Fibroblast of lung (primary cell): ENCODE measurements around the gene LBX1. TPM values are rescaled to one million over a fixed set of nuclear protein-coding genes. Genes with fewer than 3 reads are reported as not detected.
"Not testable (repeated sequence)": the region's sequence is repeated elsewhere in the genome, so short reads cannot be mapped to it uniquely, and the experiment has no call there.

ENCODE experiments used
- DNase-seq, 2 donors: peaks; one replicate each; pipeline versions ENCODE4 v3.0.0 to v3.0.0-alpha.2; 2010; ENCODE audit warnings: low read depth in 2 of 2
- H2AFZ ChIP-seq: 2 replicates; pipeline ENCODE4 v1.5.1; 2012; ENCODE audit warnings: low read length, control low read depth, inconsistent platforms
- H3K27ac ChIP-seq: 2 replicates; pipeline ENCODE4 v1.5.1; 2011; ENCODE audit warnings: low read length, control low read depth; ENCODE audit not compliant: insufficient read depth
- H3K27me3 ChIP-seq: 2 replicates; pipeline ENCODE4 v1.5.1; 2011; ENCODE audit warnings: mild to moderate bottlenecking, low read length; ENCODE audit not compliant: control insufficient read depth, insufficient read depth
- H3K36me3 ChIP-seq: 2 replicates; pipeline ENCODE4 v1.5.1; 2011; ENCODE audit warnings: low read length; ENCODE audit not compliant: control insufficient read depth, insufficient read depth
- H3K4me1 ChIP-seq: 2 replicates; pipeline ENCODE4 v1.5.1; 2011; ENCODE audit warnings: low read length; ENCODE audit not compliant: control insufficient read depth, insufficient read depth; ENCODE audit errors: extremely low read depth
- H3K4me2 ChIP-seq: 2 replicates; pipeline ENCODE4 v1.5.1; 2011; ENCODE audit warnings: low read length, control low read depth; ENCODE audit not compliant: insufficient read depth; ENCODE audit errors: extremely low read depth
- H3K4me3 ChIP-seq, 4 experiments: fragments of 200-600 bp in 1 of 4; sonication (generic) in 1 of 4; replicated peaks in 1 of 4; 2 replicates each; pipeline ENCODE4 v1.5.1; 2011 to 2016; ENCODE audit warnings: low read length in 4 of 4, low read depth in 3 of 4, mild to moderate bottlenecking in 3 of 4, control low read depth in 2 of 4, inconsistent platforms in 1 of 4, mixed read lengths in 1 of 4; ENCODE audit not compliant: insufficient read depth in 1 of 4; ENCODE audit errors: control extremely low read depth in 1 of 4
- H3K79me2 ChIP-seq: 2 replicates; pipeline ENCODE4 v1.5.1; 2012; ENCODE audit warnings: mild to moderate bottlenecking, low read length, inconsistent platforms; ENCODE audit not compliant: control insufficient read depth, insufficient read depth
- H3K9ac ChIP-seq: 2 replicates; pipeline ENCODE4 v1.5.1; 2011; ENCODE audit warnings: mild to moderate bottlenecking, low read length, control low read depth; ENCODE audit not compliant: insufficient read depth
- H3K9me3 ChIP-seq: 2 replicates; pipeline ENCODE4 v1.5.1; 2012; ENCODE audit warnings: low read depth, low read length; ENCODE audit not compliant: control insufficient read depth, insufficient read depth
- H4K20me1 ChIP-seq: 2 replicates; pipeline ENCODE4 v1.5.1; 2011; ENCODE audit warnings: low read length; ENCODE audit not compliant: control insufficient read depth, insufficient read depth; ENCODE audit errors: extremely low read depth
- EZH2 ChIP-seq: IDR thresholded peaks from 2 replicates; pipeline ENCODE4 v1.5.1; 2012; ENCODE audit warnings: low read length, control low read depth, mild to moderate bottlenecking; ENCODE audit errors: missing control alignments
- polyA plus RNA-seq, 2 donors: library from polyadenylated mRNA; depleted of rRNA in 1 of 2; stranded (reverse) in 1 of 2; unstranded in 1 of 2; fragments of >200 nt; gene quantifications; 2 replicates each; pipeline ENCODE4 v1.2.1, GENCODE V29; 2011 to 2012; ENCODE audit warnings: missing spikeins in 1 of 2
- total RNA-seq: library from RNA; depleted of rRNA; stranded (reverse); fragments of >200 nt; gene quantifications from 2 replicates; pipeline ENCODE4 v1.2.1, GENCODE V29; 2014
- TF ChIP-seq, protein P1 (sequence below), 2 donors: IDR thresholded peaks in 1 of 2; conservative IDR thresholded peaks in 1 of 2; 1 replicate in 1 of 2; 2 replicates in 1 of 2; pipeline ENCODE4 v1.5.1; 2011 to 2012; ENCODE audit warnings: low read length in 2 of 2, control low read depth in 1 of 2, inconsistent platforms in 1 of 2, low read depth in 1 of 2, mild to moderate bottlenecking in 1 of 2

LBX1 gene
- total and polyA plus RNA-seq, 2 donors (not counting 1 experiment from before 2014, with no cell fraction given) = under 0.01 TPM; not detected in 1

DNA sequence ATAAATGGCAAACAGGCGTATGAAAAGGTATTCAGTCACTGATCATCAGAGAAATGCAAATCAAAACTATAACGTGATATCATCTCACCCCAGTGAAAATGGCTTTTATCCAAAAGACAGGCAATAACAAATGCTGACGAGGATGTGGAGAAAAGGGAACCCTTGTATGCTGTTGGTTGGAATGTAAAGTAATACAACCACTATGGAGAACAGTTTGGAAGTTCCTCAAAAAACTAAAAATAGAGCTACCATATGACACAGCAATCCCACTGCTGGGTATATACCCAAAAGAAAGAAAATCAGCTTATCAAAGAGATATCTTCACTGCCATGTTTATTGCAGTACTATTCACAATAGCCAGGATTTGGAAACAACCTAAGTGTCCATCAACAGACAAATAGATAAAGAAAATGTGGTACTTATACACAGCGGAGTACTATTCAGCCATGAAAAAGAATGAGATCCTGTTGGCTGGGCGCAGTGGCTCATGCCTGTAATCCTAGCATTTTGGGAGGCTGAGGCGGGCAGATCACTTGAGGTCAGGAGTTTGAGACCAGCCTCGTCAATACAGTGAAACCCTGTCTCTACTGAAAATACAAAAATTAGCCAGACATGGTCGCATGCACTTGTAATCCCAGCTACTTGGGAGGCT lies 30.8 kb downstream of the LBX1 start:
- not testable (repeated sequence) for H2AFZ ChIP-seq, H3K4me3 ChIP-seq, H3K4me2 ChIP-seq, DNase-seq, H3K79me2 ChIP-seq, H3K9me3 ChIP-seq, H3K9ac ChIP-seq, H3K36me3 ChIP-seq, H4K20me1 ChIP-seq, H3K27ac ChIP-seq, H3K4me1 ChIP-seq
- peaks cover 12% of the 10 kb centered on the region for H3K27me3 ChIP-seq

DNA sequence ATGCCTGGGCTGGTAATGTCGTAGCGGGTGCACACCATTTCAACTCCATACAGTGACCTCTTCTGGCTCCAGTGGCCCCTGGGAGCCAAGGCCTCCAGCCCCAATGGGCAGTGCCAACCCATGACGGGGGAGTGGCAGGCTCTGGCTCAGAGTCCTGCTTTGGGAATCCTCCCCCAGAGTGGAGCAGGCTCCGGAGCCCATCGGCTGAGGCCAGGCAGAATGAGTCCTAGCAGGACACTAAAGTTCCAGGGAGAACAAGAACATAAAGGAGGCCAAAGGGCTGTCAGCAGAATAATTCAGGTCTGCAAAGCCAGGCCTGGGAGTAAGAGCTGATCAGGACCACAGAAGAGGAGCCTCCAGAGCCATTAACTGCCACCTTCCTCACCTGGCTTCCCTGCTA lies 33.3 kb downstream of the LBX1 start:
- no peaks in the 10 kb centered on the region for H4K20me1 ChIP-seq
- H3K79me2 ChIP-seq = no peaks in the 10 kb centered on the region
- no peak overlapping the region for H3K27ac ChIP-seq
- no peaks in the 10 kb centered on the region for H3K9me3 ChIP-seq
- H3K27me3 ChIP-seq = peaks cover 16% of the 10 kb centered on the region
- TF ChIP-seq EZH2 = no peak
- TF ChIP-seq, protein P1, sequence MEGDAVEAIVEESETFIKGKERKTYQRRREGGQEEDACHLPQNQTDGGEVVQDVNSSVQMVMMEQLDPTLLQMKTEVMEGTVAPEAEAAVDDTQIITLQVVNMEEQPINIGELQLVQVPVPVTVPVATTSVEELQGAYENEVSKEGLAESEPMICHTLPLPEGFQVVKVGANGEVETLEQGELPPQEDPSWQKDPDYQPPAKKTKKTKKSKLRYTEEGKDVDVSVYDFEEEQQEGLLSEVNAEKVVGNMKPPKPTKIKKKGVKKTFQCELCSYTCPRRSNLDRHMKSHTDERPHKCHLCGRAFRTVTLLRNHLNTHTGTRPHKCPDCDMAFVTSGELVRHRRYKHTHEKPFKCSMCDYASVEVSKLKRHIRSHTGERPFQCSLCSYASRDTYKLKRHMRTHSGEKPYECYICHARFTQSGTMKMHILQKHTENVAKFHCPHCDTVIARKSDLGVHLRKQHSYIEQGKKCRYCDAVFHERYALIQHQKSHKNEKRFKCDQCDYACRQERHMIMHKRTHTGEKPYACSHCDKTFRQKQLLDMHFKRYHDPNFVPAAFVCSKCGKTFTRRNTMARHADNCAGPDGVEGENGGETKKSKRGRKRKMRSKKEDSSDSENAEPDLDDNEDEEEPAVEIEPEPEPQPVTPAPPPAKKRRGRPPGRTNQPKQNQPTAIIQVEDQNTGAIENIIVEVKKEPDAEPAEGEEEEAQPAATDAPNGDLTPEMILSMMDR (conservative IDR thresholded peaks at IDR 0.05 in 1 of 2, IDR thresholded peaks at IDR 0.05 in 1 of 2; ENCODE audit: low read depth in 1 of 2, low read length in 2 of 2) = no peak
- H3K4me3 ChIP-seq = no peak overlapping the region
- no peaks in the 10 kb centered on the region for H3K36me3 ChIP-seq
- no peak for DNase-seq
- no peak overlapping the region for H3K4me2 ChIP-seq
- H3K4me1 ChIP-seq = no peaks in the 10 kb centered on the region
- no peak overlapping the region for H2AFZ ChIP-seq
- no peak overlapping the region for H3K9ac ChIP-seq

DNA sequence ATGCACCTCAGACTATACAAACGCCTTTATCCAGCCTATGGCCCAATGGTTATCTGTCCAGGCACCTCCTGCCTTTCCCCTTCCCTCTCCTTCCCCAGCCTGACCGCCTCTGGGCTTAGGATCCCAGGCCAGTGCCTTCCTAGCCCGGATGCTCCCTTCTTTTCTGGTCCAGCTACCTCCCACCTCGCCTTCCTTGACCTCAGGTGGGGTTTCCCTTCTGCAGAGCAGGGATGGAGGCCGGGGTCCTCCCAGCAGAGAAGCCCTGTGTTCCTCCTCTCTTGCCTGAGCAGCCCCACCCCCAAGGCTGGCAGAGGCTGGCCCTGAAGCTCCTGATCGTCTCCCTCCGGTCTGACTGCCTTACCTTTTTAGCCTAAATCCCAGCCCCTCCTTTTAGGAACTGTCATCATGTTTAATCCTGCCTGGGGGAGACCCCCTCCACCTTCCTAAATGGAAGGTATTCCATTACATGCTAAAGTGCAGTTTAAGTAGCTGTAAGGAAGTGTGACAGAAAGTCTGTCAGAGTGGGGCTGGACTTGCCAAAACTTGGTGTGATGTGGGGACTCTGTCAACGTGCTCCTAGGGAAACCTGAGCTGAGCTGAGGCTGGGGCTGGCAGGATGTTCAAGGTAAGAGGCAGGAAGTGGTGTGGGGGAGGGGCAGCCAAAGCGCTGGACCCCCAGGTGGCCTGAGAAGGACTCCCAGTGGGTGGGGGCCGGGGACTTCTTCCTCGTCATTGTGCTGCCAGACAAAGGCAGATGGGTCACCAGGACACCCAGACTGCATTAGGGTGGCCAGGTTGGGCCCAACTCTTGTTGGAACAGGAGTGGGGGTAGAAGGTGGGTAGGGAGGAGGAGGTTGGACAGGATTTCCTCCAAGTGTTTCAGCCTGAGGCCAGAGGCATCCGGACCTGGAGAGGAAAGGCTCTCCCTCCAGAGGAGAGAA lies 39.5 kb downstream of the LBX1 start:
- Histone ChIP-seq H3K36me3 (no peaks in the 10 kb centered on the region), H3K4me1 (no peaks in the 10 kb centered on the region), H3K79me2 (no peaks in the 10 kb centered on the region), H3K27ac (no peak overlapping the region), H3K27me3 (peaks cover 6% of the 10 kb centered on the region), H2AFZ (no peak overlapping the region), H4K20me1 (no peaks in the 10 kb centered on the region), H3K9ac (no peak overlapping the region), H3K4me2 (no peak overlapping the region), H3K9me3 (no peaks in the 10 kb centered on the region), H3K4me3 (no peak overlapping the region)
- TF ChIP-seq EZH2 = no peak
- TF ChIP-seq, protein P1 (conservative IDR thresholded peaks at IDR 0.05 in 1 of 2, IDR thresholded peaks at IDR 0.05 in 1 of 2; ENCODE audit: low read depth in 1 of 2, low read length in 2 of 2) = no peak
- DNase-seq = no peak
